ENCODE data around the gene GAK.

GAK gene

DNA sequence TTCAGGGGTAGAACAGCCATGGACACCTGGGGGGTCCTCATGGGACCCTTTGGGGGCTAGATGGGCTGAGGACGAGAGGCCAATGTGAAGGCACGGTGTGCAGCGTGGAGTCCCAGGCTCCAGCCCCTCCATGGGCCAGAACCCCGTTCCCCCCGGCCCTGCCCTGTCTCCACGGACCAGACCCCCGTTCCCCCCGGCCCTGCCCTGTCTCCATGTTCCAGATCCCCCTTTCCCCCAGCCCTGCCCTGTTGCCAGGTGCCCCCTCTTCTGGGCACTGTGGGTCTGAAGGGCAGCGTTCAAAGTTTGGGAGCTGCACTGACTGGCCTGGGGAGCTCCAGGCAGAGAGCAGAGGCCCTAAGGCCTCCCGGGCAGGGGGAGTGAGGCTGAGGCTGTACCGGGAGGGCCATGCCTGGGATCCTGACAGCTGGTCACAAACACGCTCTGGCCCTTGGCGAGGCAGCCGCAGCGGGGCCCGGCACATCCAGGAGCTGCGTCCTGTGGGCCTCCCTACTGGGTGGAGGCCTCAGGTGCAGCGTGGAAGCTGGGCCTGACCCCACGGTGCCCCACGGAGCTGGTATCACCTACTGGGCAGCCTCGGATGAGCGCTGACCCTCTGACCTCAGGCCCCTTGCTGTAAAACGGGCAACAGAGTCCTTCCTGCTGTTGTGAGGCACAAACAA, 32.4 kb upstream of the GAK start:
- DNase-seq (ENCODE audit: low read depth in 2 of 2, low spot score in 1 of 2), result no peak

DNA sequence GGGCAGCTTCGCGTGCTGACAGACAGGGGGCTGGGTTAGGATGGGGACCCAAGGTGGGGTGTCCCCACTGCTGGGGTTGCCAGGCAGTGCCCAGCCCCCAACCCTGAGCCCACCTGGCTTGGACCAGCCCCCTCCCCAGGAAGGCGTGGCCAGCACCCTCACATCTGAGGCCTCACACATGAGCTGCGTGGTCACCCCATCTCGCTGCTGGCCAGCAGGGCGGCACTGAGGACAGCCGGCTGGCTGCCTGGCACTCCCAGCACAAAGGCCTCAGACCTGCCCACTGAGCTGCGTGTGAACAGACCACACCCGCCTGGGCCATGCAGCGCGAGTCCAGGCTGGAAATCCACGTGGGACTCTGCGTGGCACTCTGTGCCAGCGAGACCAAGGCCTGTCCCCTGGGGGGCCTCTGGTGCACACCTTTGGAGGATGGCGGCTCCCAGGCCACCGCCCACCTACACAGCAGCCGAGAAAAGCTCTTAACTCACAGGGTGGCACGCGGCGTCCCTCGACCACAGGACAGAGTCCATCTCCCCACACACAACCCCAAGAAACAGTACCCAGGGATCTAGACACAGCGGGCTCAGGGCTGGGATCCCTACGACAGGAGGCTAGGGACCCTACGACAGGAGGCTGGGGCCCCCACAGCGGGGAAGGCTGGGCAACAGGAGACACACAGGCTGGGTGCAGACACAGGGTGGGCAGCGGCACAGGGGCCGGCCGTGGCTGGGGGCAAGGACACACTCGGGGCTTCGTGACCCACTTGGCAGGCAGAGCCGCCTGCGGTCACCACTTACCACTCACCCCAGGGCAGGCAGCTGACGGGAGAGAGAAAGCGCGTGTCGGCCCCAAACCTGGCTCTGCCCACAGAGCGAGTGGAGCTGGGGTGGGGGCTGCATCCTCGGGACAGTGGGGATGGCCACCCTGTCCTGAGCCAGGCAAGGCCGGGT, 31.4 kb upstream of the GAK start:
- DNase-seq (ENCODE audit: low read depth in 2 of 2, low spot score in 1 of 2), result no peak

DNA sequence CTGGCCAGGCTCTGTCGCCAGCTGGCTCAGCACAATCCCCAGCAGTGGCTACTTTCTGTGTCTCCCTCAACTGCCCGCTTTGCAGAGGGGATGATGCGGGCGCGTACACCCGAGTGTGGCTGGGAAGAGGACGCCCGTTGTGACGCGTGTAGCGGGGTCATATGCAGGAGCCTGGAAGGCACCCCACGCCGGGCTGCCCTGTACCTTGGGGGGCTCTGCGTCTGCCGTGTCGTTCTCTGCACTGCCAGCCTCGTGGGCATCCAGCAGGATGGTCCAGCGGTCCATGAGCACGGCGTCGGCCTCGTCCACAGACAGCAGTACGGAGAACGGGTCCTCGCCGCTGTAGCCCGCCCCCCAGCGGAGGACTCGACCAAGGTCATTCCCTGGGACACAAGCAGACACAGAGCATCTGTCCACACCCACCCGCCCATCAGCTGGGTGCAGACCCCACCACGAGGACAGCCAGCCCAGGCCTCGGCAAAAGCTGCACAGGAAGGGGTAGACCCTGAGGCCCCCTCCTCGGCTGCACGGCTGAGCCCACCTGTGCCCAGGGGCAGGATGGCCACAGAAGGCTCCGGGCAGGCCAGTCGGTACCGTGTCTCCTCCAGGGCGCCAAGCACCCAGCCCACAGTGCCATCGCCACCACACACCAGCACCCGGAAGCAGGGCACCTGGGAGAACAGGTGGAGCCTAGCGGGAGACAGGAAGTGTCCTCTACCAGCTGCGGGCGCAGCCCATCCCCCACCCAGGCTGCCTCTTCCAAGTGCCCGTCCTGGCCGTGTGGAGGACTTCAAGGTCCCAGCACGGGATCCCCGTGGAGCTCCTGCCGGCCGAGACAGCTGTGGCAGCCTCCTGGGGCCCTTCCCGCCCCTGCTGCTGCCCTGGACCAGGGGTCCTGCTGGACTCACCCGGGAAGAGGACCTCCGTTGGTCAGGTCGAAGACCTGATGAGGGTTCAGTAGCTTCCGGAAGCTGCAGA, 30.4 kb upstream of the GAK start:
- no peak for DNase-seq (ENCODE audit: low read depth in 2 of 2, low spot score in 1 of 2)

DNA sequence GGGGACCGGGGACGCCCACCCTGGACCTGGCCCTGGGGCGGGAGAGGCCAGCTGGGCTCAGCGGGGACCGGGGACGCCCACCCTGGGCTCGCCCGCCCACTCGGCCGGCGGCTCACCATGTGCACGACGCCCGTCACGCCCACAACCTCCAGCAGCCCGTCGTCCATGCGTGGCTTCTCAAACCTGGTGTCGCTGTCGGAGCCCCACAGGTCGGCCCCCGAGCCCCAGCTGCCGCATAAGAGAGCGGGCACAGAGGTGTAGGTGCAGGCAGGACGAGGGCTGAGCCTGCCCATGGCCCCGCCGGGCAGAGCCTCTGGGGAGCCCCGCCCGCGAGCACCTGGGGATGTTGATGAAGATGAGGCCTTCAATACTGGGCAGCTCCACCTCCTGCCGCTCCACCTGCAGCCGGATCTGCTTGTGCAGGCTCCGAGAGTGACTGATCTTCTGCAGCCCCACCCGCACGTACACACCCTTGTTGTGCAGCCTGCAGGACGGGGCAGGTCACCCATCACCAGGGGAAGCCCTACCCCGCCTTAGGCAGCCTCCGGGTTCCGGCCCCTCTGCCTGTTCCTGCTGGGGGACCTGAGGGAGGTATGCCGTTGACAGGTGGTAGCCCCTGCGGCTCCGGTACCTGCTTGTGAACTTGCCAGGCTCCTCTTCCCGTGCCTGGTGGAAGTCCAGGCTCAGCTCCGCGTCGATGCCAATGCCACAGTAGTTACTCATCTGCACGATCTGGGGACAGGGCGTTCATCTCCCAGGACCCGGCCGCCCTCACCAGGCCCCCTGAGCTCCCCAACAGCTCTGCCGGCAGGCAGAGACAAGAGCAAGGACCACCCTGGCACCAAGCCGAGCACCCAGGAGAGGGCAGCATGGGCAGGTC, 29.5 kb upstream of the GAK start:
- DNase-seq (ENCODE audit: low read depth in 2 of 2, low spot score in 1 of 2), result no peak

DNA sequence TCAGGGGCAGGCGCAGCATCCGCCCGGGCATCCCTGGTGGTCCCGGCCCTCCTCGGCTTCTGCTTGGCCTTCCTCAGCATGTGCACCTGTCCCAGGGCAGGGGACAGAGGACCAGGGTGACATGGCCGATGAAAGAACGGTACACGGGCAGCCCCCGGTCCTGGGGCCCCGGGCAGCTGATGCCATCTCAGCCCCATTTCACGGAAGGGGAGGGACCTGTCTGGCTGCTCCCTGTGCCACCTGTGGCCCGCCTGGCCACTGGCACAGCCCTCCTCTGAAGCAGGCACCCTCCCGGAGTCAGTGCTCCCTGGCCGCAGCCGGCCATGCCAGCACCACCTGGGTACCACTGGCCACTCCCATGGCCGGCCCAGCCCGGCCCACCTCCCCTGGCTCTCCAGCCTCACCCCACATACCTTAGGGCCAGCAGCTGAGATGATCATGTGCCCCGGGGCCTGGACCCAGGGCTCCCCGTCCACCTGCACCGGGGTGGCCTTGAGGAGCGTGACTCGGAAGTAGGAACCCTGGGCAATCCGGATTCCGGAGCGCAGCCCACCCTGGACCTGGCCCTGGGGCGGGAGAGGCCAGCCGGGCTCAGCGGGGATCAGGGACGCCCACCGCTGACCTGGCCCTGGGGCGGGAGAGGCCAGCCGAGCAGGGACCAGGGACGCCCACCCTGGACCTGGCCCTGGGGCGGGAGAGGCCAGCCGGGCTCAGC, 28.7 kb upstream of the GAK start:
- DNase-seq (ENCODE audit: low read depth in 2 of 2, low spot score in 1 of 2), result no peak

DNA sequence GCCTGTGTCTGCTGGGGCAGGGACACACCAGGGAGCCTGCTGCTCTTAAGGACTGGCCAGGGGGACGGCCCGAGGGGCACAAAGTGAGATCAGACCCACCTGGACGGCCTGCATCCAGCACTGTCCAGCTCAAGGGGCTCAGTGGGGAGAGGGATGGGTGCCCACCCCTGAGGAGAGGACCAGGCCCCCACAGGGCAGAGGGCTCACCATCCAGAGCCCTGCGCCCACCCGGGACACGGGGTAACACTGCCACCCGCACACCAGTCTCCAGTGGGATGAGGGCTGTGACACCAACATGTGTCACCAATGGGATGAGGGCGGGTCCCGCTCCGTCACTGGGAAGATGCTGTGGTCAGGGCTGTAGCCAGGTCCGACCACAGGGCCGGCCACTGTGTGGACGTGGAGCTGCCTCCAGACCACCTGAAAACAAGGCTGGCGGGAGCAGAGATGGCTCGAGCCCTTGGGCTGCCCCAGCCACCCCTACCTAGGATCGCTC, 28.1 kb upstream of the GAK start:
- no peak for DNase-seq (ENCODE audit: low read depth in 2 of 2, low spot score in 1 of 2)

DNA sequence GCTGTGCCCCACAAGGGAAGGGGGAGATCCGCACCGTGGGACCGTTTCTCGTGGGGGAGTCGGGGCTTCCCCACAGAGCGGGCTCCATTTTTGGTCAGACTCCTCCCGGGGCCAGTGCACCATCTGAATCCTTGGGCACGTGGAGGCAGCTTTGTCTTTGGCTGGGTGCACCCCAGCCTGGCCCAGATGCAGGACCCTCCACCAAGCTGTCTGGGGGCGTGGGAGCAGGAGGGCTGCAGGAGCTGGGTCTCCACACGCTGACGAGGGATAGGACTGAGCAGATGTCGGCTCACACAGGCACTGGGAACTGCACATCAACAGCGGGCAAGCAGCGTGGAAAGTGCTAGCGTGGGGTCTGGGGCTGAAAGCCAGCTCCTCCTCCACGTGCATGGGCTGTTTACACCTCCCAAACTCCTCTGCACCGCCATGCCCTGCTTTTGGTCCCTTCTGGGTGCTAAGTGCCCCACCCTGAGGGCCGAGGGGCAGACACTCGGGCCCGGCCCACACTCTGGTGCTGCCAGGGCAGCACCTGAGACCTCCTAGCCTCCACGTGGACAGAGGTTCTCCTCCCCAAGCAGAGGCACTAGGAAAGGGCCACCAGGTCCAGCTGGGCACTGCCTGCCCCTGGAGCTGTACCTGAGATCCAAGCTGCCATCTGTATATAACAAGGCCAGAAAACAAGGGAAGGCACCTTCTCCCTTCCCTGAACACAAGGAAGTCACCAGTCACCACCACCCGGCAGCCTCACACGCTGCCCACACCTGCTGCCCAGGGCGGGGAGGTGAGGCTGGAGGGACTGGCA, 27.4 kb upstream of the GAK start:
- DNase-seq (ENCODE audit: low read depth in 2 of 2, low spot score in 1 of 2), result no peak

DNA sequence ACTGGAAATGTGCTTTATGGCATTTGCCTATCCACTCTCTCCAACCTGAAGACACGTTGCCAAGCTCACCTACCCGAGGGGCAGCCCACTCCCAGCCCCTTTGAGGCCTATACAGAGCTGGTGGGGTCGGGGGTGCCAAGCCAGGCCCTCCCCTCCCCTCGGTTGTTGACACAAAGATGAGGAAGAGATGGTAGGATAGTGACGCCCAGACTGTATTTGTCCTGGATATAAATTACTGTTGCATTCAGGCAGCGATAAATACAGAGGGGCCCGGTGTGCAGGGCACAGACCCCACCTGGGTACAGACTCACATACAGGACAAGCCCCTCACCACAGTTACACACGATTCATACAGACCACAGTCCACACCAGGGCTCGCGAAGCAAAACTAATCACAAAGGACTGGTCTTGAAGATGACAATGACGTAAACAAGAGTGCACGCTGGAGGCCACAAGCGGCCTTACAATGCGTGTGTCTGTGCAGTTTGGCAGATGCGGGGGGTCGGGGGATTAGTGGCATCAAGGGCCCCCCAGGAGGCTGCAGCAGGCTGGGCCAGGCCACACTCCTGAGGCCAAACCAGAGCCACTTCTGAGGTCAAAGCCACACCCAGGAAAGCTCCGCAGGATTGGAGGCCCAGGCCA, 26.7 kb upstream of the GAK start:
- no peak for DNase-seq (ENCODE audit: low read depth in 2 of 2, low spot score in 1 of 2)

DNA sequence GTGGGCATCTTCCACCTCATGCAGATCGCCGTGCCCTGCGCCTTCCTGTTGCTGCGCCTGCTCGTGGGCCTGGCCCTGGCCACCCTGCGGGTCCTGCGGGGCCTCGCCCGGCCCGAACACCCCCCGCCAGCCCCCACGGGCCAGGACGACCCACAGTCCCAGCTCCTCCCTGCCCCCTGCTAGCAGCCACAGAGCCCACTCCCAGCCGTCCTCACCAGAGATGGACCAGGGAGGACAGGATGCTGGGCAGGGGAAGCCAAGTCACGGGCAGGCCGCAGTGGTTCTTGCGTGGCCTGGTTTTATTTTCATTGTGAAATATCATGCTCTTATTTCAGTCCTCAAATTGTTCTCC, 26.2 kb upstream of the GAK start:
- DNase-seq (ENCODE audit: low read depth in 2 of 2, low spot score in 1 of 2), result no peak

DNA sequence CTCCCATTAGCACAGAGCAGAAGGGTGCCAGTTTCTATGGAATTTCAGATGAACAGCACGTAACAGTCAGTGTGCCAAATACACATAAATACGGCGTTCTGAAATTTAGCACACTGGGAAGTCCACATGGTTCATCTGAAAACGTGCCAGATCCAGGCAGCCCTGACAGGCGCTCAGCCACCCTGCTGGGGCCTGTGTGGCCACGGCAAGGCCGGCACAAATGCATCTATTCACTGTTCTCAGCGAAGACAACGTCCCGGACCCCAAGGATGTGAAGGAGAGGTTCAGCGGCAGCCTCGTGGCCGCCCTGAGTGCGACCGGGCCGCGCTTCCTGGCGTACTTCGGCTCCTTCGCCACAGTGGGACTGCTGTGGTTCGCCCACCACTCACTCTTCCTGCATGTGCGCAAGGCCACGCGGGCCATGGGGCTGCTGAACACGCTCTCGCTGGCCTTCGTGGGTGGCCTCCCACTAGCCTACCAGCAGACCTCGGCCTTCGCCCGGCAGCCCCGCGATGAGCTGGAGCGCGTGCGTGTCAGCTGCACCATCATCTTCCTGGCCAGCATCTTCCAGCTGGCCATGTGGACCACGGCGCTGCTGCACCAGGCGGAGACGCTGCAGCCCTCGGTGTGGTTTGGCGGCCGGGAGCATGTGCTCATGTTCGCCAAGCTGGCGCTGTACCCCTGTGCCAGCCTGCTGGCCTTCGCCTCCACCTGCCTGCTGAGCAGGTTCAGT, 25.6 kb upstream of the GAK start:
- DNase-seq (ENCODE audit: low read depth in 2 of 2, low spot score in 1 of 2), result no peak

DNA sequence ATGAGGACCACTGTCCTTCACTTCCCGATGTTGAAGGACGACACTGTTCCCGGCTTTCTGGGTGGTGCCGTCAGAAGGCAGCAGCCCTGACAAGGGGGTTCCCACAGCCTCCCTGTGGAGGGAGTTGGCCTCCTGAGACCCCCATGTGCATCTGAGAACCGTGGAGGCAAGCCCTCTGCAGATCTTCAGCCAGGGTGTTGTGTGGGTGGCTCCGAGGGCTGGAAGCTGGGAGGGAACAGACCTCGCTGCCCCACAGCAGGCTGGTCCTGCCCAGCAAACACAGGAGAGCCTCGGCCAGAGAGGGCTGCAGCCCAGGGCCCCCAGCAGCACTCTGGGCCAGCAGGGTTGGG, 25.1 kb upstream of the GAK start:
- DNase-seq (ENCODE audit: low read depth in 2 of 2, low spot score in 1 of 2), result no peak

DNA sequence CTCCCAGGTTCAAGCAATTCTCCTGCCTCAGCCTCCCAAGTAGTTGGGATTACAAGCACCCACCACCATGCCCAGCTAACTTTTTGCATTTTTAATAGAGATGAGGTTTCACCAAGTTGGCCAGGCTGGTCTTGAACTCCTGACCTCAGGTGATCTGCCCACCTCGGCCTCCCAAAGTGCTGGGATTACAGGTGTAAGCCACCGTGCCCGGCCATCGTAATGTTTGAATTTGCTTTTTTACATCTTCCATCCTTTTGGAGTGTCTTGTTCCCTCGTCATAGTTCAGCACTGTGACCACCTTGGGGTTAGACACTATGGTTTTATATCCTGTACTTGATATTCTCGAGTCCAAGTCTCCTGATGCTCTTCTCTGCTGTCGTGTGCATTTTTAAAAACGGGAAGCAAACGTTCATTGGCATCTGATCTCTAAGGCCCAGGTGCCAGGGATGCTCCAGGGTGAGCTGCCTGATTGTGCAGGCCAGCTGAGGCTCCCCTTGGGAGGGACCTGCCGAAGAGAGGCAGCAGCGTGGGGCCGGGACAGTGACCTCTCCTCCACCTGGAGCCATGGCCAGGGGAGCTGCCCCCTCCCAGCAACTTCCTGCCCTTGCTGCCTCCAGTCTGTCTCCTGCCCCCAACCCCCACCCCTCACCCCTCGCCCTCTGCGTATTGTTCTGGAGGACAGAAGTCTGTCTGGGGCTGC, 24.6 kb upstream of the GAK start:
- DNase-seq (ENCODE audit: low read depth in 2 of 2, low spot score in 1 of 2), result no peak

DNA sequence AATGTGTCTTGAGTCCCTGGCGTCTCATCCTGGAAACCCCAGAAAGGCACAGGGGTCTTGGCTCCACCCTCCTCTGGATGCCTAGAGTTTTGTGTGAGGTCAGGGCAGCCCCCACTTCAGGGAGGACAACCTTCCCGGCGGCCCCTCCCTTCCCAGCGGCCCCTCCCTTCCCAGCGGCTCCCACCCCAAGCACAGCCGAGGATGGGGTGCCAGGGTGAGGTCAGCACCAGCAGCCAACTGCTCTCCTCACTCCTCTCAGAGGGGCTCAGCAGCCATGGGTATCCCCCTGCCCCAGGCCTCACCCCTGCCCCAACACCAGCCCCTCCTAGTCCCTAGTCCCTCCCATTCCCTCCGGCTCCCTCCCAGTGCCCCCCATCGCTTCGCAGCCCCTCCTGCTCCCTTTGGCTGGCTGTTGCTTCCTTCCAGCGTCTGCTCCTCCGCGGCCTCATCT, 23.8 kb upstream of the GAK start:
- no peak for DNase-seq (ENCODE audit: low read depth in 2 of 2, low spot score in 1 of 2)

DNA sequence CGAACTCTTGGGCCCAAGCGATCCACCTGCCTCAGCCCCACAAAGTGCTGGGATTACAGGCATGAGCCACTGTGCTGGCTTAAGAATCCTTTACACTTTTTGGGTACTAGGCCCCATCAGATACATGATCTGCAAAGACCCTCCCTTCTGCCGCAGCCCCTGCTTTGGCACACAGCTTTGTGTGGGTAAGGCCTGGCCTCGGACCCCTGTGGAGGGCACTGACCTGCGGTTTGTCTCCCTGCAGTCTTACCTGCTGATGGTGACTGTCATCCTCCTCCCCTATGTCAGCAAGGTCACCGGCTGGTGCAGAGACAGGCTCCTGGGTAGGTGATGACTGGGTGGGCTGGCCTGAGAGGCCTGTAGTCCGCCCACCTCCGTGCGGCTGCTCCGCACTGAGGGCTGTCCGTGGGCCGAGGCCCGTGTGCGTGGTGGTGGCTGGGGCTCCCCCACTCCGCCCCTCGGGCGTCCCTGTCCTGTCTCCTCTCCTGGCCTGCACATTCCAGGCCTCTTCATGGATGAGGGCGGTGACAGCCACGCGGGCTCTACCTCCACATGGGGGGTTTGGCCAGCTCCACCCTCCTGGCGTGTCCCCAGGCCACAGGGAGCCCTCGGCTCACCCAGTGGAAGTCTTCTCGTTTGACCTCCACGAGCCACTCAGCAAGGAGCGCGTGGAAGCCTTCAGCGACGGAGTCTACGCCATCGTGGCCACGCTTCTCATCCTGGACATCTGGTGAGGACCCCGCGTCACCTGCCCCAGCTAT, 23.2 kb upstream of the GAK start:
- no peak for DNase-seq (ENCODE audit: low read depth in 2 of 2, low spot score in 1 of 2)

DNA sequence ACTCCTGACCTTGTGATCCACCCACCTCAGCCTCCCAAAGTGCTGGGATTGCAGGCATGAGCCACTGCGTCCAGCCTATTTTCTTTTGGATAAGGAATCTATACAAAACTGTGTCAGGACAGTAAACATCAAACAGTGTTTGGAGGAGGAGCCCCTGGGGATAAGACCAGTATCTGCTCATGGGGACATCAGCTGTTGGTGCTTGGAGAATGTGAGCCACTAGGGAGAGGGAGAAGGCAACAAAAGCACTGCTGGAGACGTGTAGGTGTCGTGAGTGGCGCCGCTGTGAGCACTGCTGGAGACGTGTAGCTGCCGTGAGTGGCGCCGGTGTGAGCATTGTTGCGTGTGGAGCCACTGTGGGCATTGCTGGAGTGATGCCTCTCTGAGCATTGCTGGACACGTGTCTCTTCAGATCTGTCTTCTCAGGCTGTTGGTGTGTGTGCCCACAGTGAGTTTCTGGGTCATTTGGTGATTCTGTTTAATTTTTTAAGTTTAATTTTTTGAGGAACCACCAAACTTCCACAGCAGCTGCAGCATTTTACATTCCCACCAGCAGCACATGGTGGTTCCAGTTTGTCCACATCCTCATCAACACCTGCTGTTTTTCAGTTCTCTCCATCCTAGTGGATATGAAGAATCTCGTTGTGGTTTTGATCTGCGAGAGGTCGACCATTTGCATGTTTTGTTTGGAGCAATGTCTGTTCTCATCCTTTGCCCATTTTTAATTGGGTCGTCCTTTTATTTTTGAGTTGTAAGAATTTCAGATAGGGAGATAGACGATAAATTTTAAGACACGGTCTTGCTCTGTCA, 22.3 kb upstream of the GAK start:
- DNase-seq (ENCODE audit: low read depth in 2 of 2, low spot score in 1 of 2), result no peak

DNA sequence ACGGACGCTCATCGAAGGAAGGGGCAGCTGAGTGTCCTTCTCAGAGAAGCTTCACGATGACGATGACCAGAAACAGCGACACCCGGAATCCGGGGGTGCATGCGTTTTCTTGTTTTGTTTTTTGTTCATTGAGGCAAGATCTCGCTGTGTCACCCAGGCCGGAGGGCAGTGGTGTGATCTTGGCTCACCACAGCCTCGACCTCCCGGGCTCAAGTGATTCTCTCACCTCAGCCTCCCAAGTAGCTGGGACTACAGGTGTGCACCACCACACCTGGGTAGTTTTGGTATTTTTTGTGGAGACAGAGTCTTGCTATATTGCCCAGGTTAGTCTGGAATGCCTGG, 21.4 kb upstream of the GAK start:
- no peak for DNase-seq (ENCODE audit: low read depth in 2 of 2, low spot score in 1 of 2)

Data from stimulated activated CD8-positive, alpha-beta memory T cell treated with anti-CD3 and anti-CD28 coated beads, Interleukin-4, amount 100 ng/mL, for 4 hours (primary cell).